ENCODE measurements around the gene TOX3.

- TF ChIP-seq CTCF (IDR thresholded peaks at IDR 0.05) (no peak), POLR2A (IDR thresholded peaks at IDR 0.05) (no peak)
Observed at GRCh38 chr16:52532384-52532783, 14.6 kb downstream of the TOX3 start.

All from lower leg skin (tissue), 3 donors.